ENCODE results near the gene G2E3. TPM values are rescaled to one million over a fixed set of nuclear protein-coding genes. Genes with fewer than 3 reads are reported as not detected.

Gene G2E3
- total RNA-seq, 1 experiment from 2014 or later: 27.8 TPM

- POLR2A ChIA-PET (ENCODE audit: unreplicated experiment): no interaction called here
- H3K9me3 ChIP-seq (ENCODE audit: low read length): no peaks in the 10 kb centered on the region
These were observed 36.8 kb upstream of the G2E3 start for GRCh38 chr14:30521899-30522736.

GRCh38 chr14:30525833-30526232 is 33.1 kb upstream of the G2E3 start:
- H3K4me2 ChIP-seq (ENCODE audit: low read length): no peak overlapping the region
- H3K79me2 ChIP-seq (ENCODE audit: low read length): no peaks in the 10 kb centered on the region
- intact Hi-C loops (cut with micrococcal nuclease): loop anchor here (10.0 kb wide), 1 partner anchor 271 kb away; no protein-coding TSS in a partner anchor
- no peak overlapping the region for H2AFZ ChIP-seq (ENCODE audit: low read length)
- H4K20me1 ChIP-seq (ENCODE audit: low read length): no peaks in the 10 kb centered on the region
- no peaks in the 10 kb centered on the region for H3F3A ChIP-seq (ENCODE audit: low read length, unreplicated experiment)
- H3K36me3 ChIP-seq (ENCODE audit: low read depth, low read length): no peaks in the 10 kb centered on the region; the same call in 1 of the 2 replicates
- ATAC-seq (no peak), DNase-seq (peak; percentile 6)
- no peak overlapping the region for H3K9ac ChIP-seq (ENCODE audit: low read length)
- no peak overlapping the region for H3K4me3 ChIP-seq (ENCODE audit: low read length)
- ChIA-PET POLR2A (ENCODE audit: unreplicated experiment) (no interaction called here), CTCF (no interaction called here)
- H3K9me2 ChIP-seq (replicated peaks; ENCODE audit: low read length): no peaks in the 10 kb centered on the region
- no peak overlapping the region for H3K27ac ChIP-seq (ENCODE audit: low read length)
- H3K4me1 ChIP-seq (ENCODE audit: insufficient read depth, low read length): no peaks in the 10 kb centered on the region
- no TSS peak for BruUV-seq (replicated peaks)
- H3K9me3 ChIP-seq (ENCODE audit: low read length): no peaks in the 10 kb centered on the region
- TF ChIP-seq CTCF (conservative IDR thresholded peaks at IDR 0.05; ENCODE audit: low read depth, low read length) (no peak), EZH2phosphoT487 (IDR thresholded peaks at IDR 0.05; ENCODE audit: borderline replicate concordance, low read length) (no peak)
- no peaks in the 10 kb centered on the region for H3K27me3 ChIP-seq (ENCODE audit: low read length)

More at GRCh38 chr14:30521899-30522736, 36.8 kb upstream of the G2E3 start:
- Histone ChIP-seq H3K9ac (ENCODE audit: low read length) (no peak overlapping the region), H3K36me3 (ENCODE audit: low read depth, low read length) (no peaks in the 10 kb centered on the region; the same call in 1 of the 2 replicates), H3F3A (ENCODE audit: low read length, unreplicated experiment) (no peaks in the 10 kb centered on the region), H3K9me2 (replicated peaks; ENCODE audit: low read length) (no peaks in the 10 kb centered on the region), H3K4me3 (ENCODE audit: low read length) (no peak overlapping the region), H2AFZ (ENCODE audit: low read length) (peak overlapping the region; percentile 54), H3K79me2 (ENCODE audit: low read length) (no peaks in the 10 kb centered on the region), H3K4me2 (ENCODE audit: low read length) (peak overlapping the region; percentile 9; the same call in 1 of the 2 replicates), H3K27me3 (ENCODE audit: low read length) (no peaks in the 10 kb centered on the region), H4K20me1 (ENCODE audit: low read length) (no peaks in the 10 kb centered on the region), H3K4me1 (ENCODE audit: insufficient read depth, low read length) (no peaks in the 10 kb centered on the region), H3K27ac (ENCODE audit: low read length) (no peak overlapping the region)
- intact Hi-C loops (cut with micrococcal nuclease): loop anchor here (1.0 to 10.0 kb wide), 2 partner anchors 147 to 267 kb away; no protein-coding TSS in a partner anchor
- CTCF ChIA-PET: interaction anchor here (0.8 kb wide), 1 partner anchor 10 kb away, joined by 3 read pairs; no protein-coding TSS in a partner anchor
- TF ChIP-seq EZH2phosphoT487 (IDR thresholded peaks at IDR 0.05; ENCODE audit: borderline replicate concordance, low read length) (no peak), CTCF (conservative IDR thresholded peaks at IDR 0.05; ENCODE audit: low read depth, low read length) (peak; percentile 84)
- ATAC-seq (peak; percentile 43; the same call in 1 of the 2 replicates), DNase-seq (peak; percentile 67)
- no TSS peak for BruUV-seq (replicated peaks)

- Histone ChIP-seq H3K79me2 (ENCODE audit: low read length) (no peaks in the 10 kb centered on the region), H2AFZ (ENCODE audit: low read length) (no peak overlapping the region), H4K20me1 (ENCODE audit: low read length) (no peaks in the 10 kb centered on the region), H3K36me3 (ENCODE audit: low read depth, low read length) (no peaks in the 10 kb centered on the region), H3K9me2 (replicated peaks; ENCODE audit: low read length) (no peaks in the 10 kb centered on the region), H3K27me3 (ENCODE audit: low read length) (no peaks in the 10 kb centered on the region), H3F3A (ENCODE audit: low read length, unreplicated experiment) (no peaks in the 10 kb centered on the region), H3K4me1 (ENCODE audit: insufficient read depth, low read length) (no peaks in the 10 kb centered on the region), H3K27ac (ENCODE audit: low read length) (no peak overlapping the region), H3K4me2 (ENCODE audit: low read length) (no peak overlapping the region), H3K4me3 (ENCODE audit: low read length) (no peak overlapping the region), H3K9ac (ENCODE audit: low read length) (no peak overlapping the region), H3K9me3 (ENCODE audit: low read length) (no peaks in the 10 kb centered on the region)
- intact Hi-C loops (cut with micrococcal nuclease): loop anchor here (10.0 kb wide), 1 partner anchor 272 kb away; no protein-coding TSS in a partner anchor
- ChIA-PET CTCF (no interaction called here), POLR2A (ENCODE audit: unreplicated experiment) (no interaction called here)
- DNase-seq (no peak), ATAC-seq (no peak)
- no peak for TF ChIP-seq EZH2phosphoT487 (IDR thresholded peaks at IDR 0.05; ENCODE audit: borderline replicate concordance, low read length)
- TF ChIP-seq EZH2 (IDR thresholded peaks at IDR 0.05; ENCODE audit: low read length, unreplicated experiment): no peak
- no peak for TF ChIP-seq CTCF (conservative IDR thresholded peaks at IDR 0.05; ENCODE audit: low read depth, low read length)
- BruUV-seq (replicated peaks): no TSS peak
These were observed 31.8 kb upstream of the G2E3 start for GRCh38 chr14:30527196-30527595.
